Uterus (tissue), 4 donors: ENCODE measurements around the gene TALDO1. TPM values are rescaled to one million over a fixed set of nuclear protein-coding genes. Genes with fewer than 3 reads are reported as not detected.

Source experiments
- DNase-seq, 2 donors: peaks; one replicate each; pipeline ENCODE4 v3.0.0-alpha.2; 2019 to 2020
- H3K27ac ChIP-seq, 2 donors: fragments of 200-600 bp; sonication (generic); 1 replicate in 1 of 2; 2 replicates in 1 of 2; pipeline ENCODE4 v1.5.1; 2016 to 2018
- H3K27me3 ChIP-seq, 2 donors: fragments of 200-600 bp; sonication (generic); one replicate each; pipeline ENCODE4 v1.5.1; 2018 to 2019; ENCODE audit warnings: control low read depth in 1 of 2
- H3K36me3 ChIP-seq, 2 donors: fragments of 200-600 bp; sonication (generic); one replicate each; pipeline ENCODE4 v1.5.1; 2019; ENCODE audit warnings: control low read depth in 1 of 2
- H3K4me1 ChIP-seq, 2 donors: fragments of 200-600 bp; sonication (generic); one replicate each; pipeline ENCODE4 v1.5.1; 2018 to 2019; ENCODE audit warnings: control low read depth in 1 of 2
- H3K4me3 ChIP-seq, 2 donors: fragments of 200-600 bp; sonication (generic); 1 replicate in 1 of 2; 2 replicates in 1 of 2; pipeline ENCODE4 v1.5.1; 2018 to 2019; ENCODE audit warnings: mild to moderate bottlenecking in 1 of 2
- H3K9me3 ChIP-seq, 2 donors: fragments of 200-600 bp; sonication (generic); one replicate each; pipeline ENCODE4 v1.5.1; 2019; ENCODE audit warnings: control low read depth in 1 of 2
- POLR2A ChIP-seq, 2 donors: fragments of 450-650 bp; IDR thresholded peaks; one replicate each; pipeline ENCODE4 v1.6.1; 2016; ENCODE audit warnings: antibody characterized with exemption in 2 of 2, mild to moderate bottlenecking in 1 of 2, moderate library complexity in 1 of 2
- intact Hi-C: fragments of 100-400 bp; cut with DNase I; formaldehyde crosslinking; loops from one replicate; pipeline ENCODE4 v1.15.1; 2023; ENCODE audit warnings: low total_unique reads
- total RNA-seq, 4 donors: library from RNA; depleted of rRNA in 3 of 4; stranded (reverse); fragments of >200 nt in 3 of 4; gene quantifications; one replicate each; pipeline versions ENCODE4 v1.1.0 to v1.2.4, GENCODE V29; 2014 to 2023
- TF ChIP-seq, protein P1 (sequence below), 4 experiments: fragments of 200-600 bp in 2 of 4; fragments of 450-650 bp in 2 of 4; sonication (generic) in 2 of 4; IDR thresholded peaks; one replicate each; pipeline ENCODE4 v1.5.1; 2016 to 2019; ENCODE audit warnings: antibody characterized with exemption in 4 of 4, mild to moderate bottlenecking in 2 of 4, moderate library complexity in 1 of 4
- donor health status: DM: yes; HTN: yes; CAD: no.

TALDO1 gene
- total RNA-seq, 4 donors from 2014 or later, result 60.3 to 146 (median 66.9) TPM

GRCh38 chr11:749731-750130 lies 2.5 kb downstream of the TALDO1 start:
- no peaks in the 10 kb centered on the region for H3K9me3 ChIP-seq
- no peak overlapping the region for H3K4me3 ChIP-seq
- no peak for DNase-seq
- no peaks in the 10 kb centered on the region for H3K27me3 ChIP-seq
- intact Hi-C loops, result no loop called here
- H3K36me3 ChIP-seq, result no peaks in the 10 kb centered on the region
- TF ChIP-seq POLR2A (IDR thresholded peaks at IDR 0.05), result no peak
- TF ChIP-seq, protein P1, sequence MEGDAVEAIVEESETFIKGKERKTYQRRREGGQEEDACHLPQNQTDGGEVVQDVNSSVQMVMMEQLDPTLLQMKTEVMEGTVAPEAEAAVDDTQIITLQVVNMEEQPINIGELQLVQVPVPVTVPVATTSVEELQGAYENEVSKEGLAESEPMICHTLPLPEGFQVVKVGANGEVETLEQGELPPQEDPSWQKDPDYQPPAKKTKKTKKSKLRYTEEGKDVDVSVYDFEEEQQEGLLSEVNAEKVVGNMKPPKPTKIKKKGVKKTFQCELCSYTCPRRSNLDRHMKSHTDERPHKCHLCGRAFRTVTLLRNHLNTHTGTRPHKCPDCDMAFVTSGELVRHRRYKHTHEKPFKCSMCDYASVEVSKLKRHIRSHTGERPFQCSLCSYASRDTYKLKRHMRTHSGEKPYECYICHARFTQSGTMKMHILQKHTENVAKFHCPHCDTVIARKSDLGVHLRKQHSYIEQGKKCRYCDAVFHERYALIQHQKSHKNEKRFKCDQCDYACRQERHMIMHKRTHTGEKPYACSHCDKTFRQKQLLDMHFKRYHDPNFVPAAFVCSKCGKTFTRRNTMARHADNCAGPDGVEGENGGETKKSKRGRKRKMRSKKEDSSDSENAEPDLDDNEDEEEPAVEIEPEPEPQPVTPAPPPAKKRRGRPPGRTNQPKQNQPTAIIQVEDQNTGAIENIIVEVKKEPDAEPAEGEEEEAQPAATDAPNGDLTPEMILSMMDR (IDR thresholded peaks at IDR 0.05), result no peak
- no peaks in the 10 kb centered on the region for H3K4me1 ChIP-seq
- H3K27ac ChIP-seq, result no peak overlapping the region

GRCh38 chr11:760236-760635 lies 13.0 kb downstream of the TALDO1 start:
- H3K9me3 ChIP-seq, result no peaks in the 10 kb centered on the region
- no peaks in the 10 kb centered on the region for H3K4me1 ChIP-seq
- H3K27me3 ChIP-seq, result no peaks in the 10 kb centered on the region
- no peak for DNase-seq
- TF ChIP-seq, protein P1 (IDR thresholded peaks at IDR 0.05), result no peak
- TF ChIP-seq POLR2A (IDR thresholded peaks at IDR 0.05), result no peak
- no peak overlapping the region for H3K4me3 ChIP-seq
- no peaks in the 10 kb centered on the region for H3K36me3 ChIP-seq
- intact Hi-C loops, result no loop called here
- H3K27ac ChIP-seq, result no peak overlapping the region

DNA sequence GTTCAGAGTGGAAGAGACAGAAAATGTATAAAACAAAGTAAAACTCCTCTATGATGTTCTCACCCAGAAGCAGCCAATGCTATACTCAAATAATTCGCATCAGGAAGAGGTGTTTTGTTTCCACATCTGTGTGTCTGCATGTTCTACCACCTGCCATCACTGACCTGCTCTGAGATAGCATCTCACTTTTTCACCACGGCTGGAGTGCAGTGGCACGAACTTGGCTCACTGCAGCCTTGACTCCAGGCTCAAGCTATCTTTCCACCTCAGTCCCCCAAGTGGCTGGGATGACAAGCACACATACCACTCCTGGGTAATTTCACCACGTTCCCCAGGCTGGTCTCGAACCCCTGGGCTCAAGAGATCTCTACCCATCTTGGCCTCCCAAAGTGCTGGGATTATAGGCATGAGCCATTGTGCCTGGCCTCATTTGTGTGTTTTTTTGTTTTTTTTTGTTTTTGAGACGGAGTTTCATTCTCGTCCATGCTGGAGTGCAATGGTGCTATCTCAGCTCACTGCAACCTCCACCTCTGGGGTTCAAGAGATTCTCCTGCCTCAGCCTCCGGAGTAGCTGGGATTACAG lies 14.4 kb downstream of the TALDO1 start:
- intact Hi-C loops, result no loop called here
- no peaks in the 10 kb centered on the region for H3K27me3 ChIP-seq
- H3K4me1 ChIP-seq, result no peaks in the 10 kb centered on the region
- DNase-seq, result no peak
- H3K27ac ChIP-seq, result no peak overlapping the region
- H3K4me3 ChIP-seq, result no peak overlapping the region
- no peaks in the 10 kb centered on the region for H3K9me3 ChIP-seq
- H3K36me3 ChIP-seq, result no peaks in the 10 kb centered on the region
- no peak for TF ChIP-seq POLR2A (IDR thresholded peaks at IDR 0.05)
- TF ChIP-seq, protein P1 (IDR thresholded peaks at IDR 0.05), result no peak

DNA sequence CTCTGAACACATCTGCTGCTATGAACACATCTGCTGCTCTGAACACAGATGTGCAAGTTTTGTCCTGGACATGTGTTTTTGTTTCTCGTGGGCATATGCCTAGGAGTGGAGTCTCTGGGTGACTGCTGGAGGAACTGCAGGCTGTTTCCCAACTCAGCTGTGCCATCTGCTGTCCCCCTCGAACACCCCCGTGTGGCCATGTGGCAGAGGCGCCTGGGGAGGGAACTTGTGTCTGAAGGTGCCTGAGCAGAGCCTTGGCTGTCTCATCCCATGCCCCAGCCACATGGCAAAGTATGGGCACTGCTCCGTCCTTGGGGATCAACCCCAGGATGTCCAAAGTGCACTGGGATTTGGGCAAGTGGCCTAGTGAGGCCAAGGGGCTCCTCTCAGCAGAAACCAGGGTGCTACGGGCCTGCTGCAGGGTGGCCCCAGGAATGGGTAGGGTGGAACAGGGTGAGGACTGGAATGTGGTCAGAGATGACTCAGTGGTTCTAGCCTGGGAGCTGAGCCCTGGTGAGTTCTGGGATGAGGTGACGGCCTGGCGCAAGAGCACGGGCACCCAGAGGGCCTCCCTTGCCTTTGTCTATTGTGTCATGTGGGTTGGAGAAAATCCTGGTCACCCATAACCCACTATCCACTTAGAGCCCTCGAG lies 15.3 kb downstream of the TALDO1 start:
- DNase-seq, result no peak
- H3K4me3 ChIP-seq, result no peak overlapping the region
- intact Hi-C loops, result no loop called here

GRCh38 chr11:763073-763463 lies 15.8 kb downstream of the TALDO1 start:
- intact Hi-C loops, result no loop called here
- no peaks in the 10 kb centered on the region for H3K4me1 ChIP-seq
- H3K36me3 ChIP-seq, result no peaks in the 10 kb centered on the region
- H3K4me3 ChIP-seq, result no peak overlapping the region
- H3K27ac ChIP-seq, result no peak overlapping the region
- TF ChIP-seq, protein P1 (IDR thresholded peaks at IDR 0.05), result no peak
- no peak for TF ChIP-seq POLR2A (IDR thresholded peaks at IDR 0.05)
- no peaks in the 10 kb centered on the region for H3K9me3 ChIP-seq
- no peaks in the 10 kb centered on the region for H3K27me3 ChIP-seq
- no peak for DNase-seq

More for the DNA sequence above, 15.3 kb downstream of the TALDO1 start:
- no peaks in the 10 kb centered on the region for H3K27me3 ChIP-seq
- TF ChIP-seq, protein P1 (IDR thresholded peaks at IDR 0.05), result no peak
- no peak for TF ChIP-seq POLR2A (IDR thresholded peaks at IDR 0.05)
- no peaks in the 10 kb centered on the region for H3K4me1 ChIP-seq
- no peaks in the 10 kb centered on the region for H3K9me3 ChIP-seq
- no peak overlapping the region for H3K27ac ChIP-seq
- no peaks in the 10 kb centered on the region for H3K36me3 ChIP-seq
